GM18498 (cell line): ENCODE data around the gene LAMC1.
"Not testable (repeated sequence)": the region's sequence is repeated elsewhere in the genome, so short reads cannot be mapped to it uniquely, and the experiment has no call there.

Experiments
- ATAC-seq: cut with Tn5 transposase; IDR thresholded peaks from one replicate; pipeline ENCODE4 v1.9.1; 2021; ENCODE audit warnings: mild to moderate bottlenecking, moderate library complexity; ENCODE audit not compliant: unreplicated experiment

The LAMC1 gene

DNA sequence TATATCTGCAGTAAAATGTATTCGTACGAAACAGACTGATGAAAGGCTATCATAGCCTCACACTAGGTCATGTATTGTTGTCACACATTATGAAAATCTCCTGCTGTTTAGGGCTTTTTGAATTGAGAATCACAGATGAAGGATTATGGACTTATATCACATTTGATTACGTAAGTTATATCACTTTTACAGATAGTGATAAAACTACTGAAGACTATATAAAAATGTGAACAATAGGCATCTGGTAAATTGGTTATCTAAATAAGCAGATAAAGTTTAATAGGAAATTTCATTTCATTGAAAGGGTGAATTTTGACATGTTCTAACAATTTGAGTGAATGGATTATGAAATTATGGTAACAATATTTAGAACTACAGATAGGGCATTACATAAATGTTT lies 20.0 kb downstream of the LAMC1 start:
- no peak for ATAC-seq

DNA sequence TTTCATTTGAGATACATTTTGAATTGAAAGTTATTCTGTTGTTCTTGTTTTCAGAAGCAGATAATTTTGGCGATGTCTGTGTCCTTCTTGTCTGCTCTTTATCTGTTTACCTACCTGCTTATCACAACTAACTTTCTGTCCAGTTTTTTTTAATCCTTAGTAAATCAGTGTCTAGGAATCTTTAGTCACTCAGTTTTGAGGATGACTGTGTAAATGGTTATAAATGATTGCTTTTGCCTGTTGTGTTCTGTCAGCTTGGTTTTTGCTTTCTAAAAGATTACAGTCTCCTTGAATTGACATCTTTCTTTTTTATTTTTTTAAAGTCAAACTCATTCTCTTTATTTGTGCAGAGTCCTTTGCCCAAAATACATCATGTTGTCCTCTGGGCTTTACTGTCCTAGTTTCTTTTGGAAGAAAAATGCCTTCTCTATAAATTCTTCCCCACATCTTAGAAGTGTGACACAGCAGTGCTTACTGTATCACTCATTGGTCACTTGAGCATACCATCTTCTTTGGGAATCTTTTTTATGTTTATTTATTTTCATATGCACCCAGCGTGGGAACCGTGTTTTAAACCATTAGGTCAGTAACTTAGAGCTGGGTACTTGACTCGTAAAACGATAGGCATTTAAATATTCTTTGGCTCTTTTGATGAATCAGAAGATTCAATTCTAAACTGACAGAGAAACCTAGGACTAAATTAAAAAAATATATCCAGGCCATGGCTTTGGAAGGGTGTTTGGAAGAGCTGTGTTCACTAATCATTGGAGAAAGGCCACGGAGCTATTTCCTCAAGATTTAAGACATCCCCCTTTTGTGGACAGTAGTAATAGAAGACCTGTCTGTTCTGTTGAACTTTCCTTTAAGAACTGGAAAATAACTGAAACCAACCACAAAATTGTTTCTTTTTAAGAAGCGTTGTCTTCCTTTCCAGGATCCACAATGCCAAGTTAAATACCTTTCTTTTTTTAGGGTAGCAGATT lies 20.9 kb downstream of the LAMC1 start:
- no peak for ATAC-seq

DNA sequence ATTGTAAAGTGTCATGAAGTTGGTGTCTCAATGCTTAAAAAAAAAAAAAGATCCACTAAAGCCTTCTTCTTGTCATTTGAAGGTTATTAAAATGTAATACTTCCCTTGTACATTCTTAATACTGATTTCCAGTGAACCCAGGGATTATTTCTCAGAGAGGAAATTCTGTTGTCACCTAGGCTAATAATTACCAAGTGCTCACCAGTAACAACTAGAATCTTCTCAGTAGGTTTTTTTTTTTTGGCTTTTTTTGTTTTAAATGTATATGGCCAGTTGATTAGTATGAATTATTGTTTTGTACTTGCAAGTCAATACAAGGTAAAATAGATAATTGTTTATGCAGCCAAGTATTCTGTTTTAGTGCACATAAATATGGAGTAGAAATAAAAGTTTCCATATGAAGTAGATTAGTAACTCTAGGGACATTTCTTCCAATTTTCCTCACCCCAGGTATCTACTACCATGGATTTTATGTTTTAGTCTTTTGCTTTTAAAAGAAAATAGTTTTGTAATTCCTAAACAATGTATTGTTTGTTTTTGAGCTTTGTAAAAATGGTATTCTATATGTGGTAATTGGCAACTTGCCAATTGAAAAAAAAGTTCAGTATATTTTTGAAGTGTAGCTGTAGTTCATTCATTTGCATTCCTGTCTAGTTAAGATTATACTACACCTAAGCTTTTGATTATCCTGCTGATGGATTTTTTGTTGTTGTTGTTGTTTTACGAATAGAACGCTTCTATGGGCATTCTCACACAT lies 21.9 kb downstream of the LAMC1 start:
- no peak for ATAC-seq

DNA sequence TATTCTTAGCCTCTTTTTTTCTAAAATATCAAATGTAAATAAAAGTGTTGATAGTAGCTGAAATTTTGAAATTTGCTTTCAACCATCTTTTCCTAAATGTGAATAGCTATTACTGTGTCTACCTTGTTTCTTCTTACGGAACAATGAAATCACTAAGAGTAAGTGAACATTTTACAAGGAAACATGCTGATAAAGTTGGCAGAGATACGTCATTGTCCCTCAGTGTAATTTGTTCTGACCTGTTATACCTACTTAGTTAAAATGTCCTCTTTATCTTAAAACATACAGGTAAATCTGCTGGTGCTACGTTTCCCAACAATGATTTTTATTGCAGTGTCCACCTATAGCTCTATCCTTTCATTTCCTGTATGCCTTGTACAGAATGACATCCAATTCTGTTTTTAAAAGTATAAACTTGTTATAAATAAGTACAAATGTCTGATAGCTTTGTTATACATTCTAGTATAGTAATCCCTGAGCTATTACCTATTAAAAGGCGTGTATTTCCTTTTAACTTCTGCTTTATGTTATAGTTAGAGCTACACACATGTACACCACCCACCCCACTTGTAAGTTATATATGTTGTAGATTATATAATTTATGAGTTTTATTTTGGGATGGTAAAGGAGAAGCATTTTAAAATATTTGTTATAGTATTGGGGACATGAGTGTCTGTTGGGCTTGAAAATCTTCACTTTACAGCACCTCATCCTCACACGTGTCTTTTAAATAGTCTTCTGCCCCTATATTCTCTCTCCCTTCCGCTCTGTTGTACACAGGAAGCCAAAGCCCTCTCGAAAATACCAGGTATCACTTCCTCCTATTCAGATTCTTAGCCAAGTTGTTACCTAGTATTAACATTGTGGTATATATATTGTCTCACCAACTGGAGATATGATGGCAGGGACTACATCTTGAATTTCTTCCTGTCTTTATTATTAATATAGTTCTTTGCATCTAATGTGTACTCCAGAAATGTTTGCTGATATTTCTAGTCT lies 25.2 kb downstream of the LAMC1 start:
- peak; percentile 99 for ATAC-seq

DNA sequence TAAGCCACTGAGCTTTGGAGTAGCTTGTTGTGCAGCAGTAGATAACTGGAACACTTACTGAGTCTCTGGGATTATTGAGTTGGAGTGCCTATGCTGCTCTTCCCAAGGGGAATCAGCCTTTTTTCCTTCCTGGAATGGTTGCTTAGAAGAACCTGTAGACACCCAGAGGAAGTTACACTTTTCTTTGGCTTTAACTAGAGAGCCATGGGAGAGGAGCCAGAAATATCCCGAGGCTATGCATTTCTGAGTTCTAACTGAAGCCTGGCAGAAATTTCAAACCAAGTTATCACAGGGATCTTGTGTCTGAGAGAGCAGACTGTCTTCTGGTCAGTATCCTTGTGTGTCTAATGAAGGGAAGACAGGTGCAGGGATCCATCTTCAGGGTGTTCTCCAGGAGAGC lies 28.3 kb downstream of the LAMC1 start:
- no peak for ATAC-seq

DNA sequence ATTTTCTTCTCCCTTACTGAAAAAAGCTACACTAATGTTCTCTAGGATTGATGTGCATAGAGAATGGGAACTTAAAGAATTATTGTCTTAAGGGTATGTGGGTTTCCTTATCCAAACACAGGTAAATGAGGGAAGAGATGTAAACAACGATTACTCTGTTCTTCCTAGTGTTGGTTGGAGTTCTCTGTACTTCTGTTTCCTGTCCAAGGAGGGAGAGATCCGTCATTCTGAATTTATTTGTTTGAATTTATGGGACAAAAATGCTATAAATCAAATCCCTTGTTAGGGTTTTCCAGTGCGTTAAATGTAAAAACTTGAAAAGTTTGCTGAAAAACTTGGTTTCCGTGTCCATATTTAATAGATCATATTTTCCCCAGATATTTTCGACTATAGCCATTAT lies 29.6 kb downstream of the LAMC1 start:
- no peak for ATAC-seq

DNA sequence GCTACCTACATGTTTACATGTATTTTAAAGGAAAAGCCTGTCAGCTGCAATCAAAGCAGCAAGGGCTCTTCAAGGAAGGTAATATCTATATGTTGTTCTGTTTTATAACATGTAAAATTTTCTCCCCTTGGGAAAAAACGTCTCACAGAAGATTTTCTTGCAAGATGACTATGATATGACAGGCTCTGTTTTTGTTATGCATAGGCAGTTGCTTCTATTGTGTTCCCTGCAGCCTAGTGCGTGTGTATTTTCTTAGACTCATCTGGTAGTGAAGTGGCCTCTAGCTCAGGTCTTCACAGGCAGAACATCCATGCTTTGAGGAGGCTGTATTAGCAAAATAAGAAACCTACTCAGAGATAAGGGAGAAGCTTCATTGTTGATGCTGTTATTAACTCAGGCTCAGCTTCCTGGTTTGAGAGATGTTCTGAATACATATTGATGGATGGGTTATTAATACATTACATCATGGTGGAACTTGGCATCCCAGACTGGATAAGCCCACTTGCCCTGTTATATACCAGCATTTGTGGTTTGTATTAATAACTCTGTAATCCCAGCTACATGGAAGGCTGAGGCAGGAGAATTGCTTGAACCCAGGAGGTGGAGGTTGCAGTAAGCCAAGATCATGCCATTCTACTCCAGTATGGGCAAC lies 35.8 kb downstream of the LAMC1 start:
- no peak for ATAC-seq

DNA sequence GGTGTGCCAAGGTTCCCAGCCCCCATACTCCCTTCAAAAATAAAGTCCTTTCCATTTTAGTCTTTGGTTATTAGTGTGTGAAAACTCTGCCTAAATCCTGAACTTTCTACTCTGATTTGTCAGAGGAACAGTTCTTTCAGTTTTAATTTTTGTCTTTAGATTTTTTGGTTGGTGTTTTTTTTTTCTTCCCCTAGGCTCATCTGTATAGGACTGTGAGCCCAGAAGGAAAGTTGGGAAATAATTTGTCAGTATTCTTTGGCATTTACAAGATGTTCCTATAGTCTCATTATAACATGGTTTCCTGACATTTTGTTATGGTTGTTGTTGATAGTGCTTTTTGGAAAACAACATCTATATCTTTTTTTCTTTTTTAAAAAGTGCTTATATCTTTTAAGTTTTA lies 38.0 kb downstream of the LAMC1 start:
- no peak for ATAC-seq

DNA sequence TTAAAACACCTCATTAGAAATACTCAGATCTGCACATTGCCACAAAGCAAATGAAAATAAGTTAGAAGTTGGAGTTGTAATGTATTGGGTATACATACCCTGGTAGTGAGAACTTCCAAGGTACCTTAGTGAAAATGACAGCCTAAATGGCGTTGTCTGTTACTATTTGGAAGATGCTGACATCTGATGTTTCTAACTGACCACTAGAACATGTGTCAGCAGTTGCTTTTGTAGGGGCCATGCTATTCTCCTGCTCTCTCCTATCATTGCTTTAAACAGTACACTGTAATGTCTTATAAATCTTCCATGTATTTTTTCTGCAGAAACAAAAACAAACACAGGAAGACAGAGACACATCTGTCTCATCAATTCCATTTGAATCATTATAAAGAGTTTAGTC lies 40.1 kb downstream of the LAMC1 start:
- no peak for ATAC-seq

DNA sequence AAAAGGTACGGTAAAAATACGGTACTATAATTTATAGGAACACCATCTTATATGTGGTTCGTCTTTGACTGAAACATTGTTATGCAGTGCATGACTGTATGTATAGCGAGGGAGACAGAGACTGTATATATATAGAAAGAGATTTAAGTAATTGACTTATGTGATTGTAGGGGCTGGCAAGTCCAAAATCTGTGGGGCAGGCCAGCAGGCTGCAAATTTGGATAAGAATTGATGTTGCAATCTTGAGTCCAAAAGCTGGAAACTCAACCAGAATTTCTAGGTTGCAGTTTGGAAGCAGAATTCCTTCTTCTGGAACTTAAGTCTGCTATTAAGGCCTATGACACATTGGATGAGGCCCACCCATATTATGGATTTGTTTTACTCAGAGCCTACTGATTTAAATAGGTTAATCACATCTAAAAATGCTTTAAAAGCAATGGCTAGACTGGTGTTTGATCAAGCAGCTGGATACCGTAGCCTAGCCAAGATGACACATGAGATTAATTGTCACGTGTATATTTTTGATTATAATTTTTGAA lies 42.0 kb downstream of the LAMC1 start:
- no peak for ATAC-seq

DNA sequence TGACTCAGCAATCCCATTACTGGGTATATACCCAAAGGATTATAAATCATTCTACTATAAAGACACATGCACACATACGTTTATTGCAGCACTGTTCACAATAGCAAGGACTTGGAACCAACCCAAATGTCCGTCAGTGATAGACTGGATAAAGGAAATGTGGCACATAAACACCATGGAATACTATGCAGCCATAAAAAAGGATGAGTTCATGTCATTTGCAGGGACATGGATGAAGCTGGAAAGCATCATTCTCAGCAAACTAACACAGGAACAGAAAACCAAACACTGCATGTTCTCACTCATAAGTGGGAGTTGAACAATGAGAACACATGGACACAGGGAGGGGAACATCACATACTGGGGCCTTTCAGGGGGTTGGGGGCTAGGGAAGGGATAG lies 43.2 kb downstream of the LAMC1 start:
- not testable (repeated sequence) for ATAC-seq

DNA sequence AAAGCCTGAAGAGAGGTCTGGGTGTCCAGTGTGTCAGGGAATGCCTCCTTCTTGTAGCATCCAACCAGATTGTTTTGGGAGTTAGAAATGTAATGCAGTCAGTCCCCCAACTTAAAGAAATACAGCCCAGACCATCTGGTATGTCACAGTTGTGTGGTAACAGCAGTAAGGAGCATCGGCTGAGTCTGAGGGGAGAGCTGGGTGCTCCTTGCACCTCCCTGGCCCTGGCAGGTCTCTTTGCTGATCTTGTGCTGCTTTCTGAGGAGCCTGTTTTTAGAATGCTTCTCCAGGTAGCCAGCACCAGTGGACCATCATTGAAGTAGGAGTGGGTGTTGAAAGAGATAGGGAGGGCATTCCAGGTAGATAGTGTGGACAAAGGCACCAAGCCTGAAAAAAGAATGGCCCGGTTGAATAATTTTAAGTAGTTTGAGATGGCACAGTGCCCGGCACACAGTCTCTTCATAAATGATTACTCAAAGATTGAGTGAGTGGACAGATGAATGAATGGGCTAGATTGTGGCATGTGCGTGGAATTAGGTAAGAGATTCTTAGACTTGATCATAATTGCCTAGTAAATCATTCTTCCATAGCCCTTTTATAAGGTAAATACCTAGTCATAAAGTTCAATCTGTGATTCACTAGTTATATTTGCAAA lies 46.5 kb downstream of the LAMC1 start:
- no peak for ATAC-seq

DNA sequence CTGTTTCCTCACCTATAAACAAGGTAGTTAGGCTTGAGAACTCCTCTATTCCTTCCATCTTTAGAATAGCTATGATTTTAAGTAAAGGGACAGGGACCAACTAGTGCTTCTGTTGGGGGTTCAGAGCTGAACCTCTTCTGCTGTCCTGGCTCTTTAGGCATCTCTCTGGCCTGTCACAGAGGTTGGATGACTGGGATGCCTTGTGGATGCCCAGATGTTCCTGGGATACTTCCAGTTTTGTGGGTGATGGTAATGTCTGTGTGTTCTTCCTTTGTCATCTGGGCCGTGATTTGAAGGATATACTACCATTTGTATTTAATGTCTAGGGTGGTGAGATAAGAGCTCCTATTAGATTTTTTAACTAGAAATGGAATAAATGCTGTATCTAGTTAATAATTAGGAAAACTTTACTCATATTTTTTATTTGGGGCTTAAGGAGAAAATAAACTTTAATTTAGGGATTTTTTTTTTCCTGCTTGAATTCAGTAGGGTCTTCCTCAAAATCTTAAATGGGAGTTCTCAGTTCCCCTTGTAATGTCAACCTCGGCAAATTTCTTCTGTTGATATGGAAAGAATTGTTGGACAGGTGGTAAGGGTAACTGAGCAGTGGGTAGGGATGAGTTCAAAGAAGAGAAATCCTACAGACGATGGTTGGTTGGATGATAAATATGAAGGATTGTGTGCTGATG lies 47.2 kb downstream of the LAMC1 start:
- ATAC-seq = no peak

DNA sequence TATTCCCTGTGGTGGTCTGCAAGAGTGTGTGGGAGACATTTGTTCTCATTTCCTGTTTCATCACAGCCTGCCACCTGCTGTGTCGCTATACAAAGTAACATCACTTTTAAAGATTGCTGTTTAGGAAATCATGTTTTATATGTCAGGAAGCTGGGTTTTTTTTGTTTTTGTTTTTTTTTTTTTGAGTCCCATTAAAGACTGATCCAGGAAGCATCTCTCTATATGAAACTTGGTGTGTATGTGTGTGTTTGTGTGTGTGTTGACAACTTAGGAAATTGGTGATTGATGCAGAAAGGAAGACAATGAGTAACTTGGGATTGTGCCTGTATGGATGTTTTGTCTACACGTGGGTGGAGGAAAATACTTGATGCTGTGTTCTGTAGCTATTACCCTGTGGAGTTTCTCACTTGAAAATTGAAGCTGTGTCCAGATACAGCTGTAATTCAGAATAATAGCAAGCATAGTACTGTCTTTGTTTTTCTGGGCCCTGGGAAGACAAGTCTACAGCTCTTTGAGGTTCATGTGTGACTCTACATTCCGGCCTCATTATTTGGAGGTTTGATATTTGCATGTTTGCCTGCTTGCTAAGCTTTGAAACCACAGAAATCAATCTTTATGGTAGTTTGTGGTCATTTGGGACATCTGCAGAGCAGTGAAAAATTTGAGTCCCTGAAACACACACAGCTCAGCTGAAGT lies 47.9 kb downstream of the LAMC1 start:
- peak; percentile 90 for ATAC-seq

DNA sequence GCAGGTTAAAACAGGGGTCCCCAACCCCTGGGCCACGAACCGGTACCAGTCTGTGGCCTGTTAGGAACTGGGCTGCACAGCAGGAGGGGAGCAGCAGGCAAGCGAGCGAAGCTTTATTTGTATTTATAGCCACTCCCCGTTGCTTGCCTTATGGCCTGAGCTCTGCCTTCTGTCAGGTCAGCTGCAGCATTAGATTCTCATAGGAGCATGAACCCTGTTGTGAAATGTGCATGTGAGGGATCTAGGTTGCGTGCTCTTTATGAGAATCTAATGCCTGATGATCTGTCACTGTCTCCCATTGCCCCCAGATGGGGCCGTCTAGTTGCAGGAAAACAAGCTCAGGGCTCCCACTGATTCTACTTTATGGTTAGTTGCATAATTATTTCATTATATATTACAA lies 49.4 kb downstream of the LAMC1 start:
- ATAC-seq = not testable (repeated sequence)

DNA sequence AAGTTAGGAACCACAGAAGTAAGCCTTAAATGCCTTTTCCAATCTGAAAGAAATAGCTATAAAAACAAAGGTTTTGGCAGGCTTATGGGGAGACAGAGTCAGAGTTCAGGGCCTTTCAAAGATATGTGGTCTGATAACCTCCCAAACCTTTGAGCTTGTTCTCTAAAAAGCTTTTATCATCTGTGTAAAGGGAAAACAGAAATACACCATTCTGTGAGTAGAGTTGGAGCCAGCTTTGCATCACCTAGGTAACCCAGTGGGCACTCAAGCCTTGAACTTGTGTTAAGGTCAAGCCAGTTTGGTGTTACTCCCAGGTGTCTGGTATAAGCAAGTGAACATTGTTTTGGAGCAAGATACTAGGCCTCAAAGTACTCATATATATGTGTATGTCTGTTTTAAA lies 50.1 kb downstream of the LAMC1 start:
- no peak for ATAC-seq

DNA sequence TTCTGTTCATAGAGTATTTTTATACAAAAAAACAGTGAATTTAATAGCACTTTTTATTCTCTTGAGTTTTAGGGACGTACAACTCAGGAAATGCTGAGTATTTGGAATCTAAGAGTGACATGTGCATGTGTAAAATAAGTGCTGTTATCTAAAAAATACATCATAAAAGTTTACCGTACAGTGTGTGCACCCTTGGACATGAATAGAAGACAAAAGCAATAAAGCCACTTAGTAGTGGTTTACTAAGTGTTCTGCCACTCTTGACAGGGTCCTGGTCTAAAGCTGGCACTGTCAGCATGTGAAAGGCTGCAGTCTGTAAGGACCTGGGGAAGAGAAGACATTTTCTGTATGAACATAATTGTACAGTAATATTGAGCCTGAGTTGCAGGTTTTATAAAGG lies 51.0 kb downstream of the LAMC1 start:
- no peak for ATAC-seq

DNA sequence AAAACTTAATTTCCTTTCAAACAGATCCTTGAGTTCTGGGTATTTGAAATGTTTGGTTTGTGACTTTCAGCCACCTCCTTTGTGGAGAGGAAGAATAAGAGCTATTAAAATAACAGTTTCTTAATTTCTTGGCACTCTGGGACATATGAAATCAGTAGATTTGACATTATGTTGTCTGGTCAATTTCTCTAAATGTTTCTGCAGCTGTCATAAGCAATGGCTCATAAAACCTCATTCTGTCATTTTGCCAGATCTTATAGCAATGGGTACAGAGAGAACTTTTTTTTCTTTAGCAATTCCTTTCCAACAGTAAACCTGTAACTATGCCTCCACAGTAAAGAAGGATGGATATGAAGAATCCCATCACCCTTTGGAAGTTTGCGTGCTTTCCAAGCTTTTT lies 52.6 kb downstream of the LAMC1 start:
- ATAC-seq = no peak
